ENCODE measurements around the gene PAK5. TPM values are rescaled to one million over a fixed set of nuclear protein-coding genes. Genes with fewer than 3 reads are reported as not detected.

Gene PAK5
- total RNA-seq, 1 donor from 2014 or later, result not detected

DNA sequence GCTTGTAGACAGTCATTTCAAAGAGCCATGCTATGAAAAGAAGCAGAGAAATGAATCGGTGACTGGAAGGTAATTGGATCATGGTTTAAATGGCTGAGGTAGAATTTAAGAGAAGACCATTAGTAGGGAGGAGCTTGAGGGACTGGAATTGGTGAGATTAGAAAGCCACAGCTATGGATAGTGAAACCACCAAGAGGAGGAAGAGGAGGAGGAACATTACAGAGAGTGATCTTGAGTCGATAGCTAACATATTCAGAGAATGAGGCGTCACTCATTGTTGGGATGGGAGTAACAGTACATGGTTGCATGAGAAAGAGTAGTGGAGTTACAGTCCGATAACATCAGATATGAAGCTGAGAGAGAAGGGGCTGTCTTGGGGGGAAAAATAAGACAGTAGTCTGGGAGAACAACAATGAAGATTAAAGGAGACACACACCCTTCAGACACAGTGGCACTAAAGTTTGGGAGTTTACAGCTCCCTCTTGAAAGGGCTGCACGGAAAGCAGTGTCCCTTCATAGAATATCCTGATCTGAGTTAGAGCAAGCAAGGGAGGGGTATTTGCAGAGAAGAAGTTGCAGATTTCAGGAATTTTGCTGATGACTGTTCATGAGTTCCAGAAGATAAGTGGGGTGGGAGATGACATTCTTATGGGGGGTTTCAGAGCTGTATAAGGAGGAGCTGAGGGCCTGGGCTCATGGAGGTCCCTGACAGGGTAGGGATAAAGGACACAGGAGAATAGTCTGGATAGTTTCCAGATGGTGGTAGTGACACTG lies 339.6 kb downstream of the PAK5 start:
- DNase-seq (ENCODE audit: low read depth in 2 of 2), result no peak

DNA sequence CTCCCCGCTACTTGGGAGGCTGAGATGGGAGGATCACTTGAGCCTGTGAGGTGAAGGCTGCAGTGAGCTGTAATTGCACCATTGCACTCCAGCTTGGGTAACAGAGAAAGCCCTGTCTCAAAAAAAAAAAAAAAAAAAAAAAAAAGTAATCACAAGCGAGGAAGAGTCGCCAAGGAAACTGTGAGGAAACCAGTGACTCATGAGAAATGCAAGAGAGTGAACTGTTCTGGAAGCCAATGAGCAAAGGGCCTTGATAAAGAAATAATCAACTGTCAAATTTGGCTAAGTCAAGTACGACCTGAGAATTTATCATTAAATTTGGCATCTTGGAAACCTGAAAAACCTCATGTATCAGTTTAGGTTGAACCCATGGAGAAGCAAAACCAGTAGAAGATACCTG lies 340.6 kb downstream of the PAK5 start:
- DNase-seq (ENCODE audit: low read depth in 2 of 2), result no peak

DNA sequence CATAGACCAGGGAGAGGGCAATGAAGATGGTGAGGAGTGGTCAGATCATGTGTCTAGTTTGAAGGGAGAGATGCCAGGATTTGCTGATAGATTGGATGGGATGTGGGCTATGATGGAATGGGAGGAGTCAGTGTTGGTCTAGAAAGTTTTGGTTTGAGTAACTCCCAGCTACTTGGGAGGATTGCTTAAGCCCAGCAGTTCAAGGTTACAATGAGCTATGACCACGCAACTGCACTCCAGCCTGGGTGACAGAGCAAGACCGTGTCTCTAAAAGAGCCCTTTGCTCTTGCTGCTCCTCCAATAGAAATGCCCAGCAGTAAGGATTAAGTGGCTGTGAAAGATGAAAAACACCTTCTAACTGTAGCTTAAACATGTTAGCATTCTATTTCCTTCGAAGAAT lies 342.7 kb downstream of the PAK5 start:
- no peak for DNase-seq (ENCODE audit: low read depth in 2 of 2)

DNA sequence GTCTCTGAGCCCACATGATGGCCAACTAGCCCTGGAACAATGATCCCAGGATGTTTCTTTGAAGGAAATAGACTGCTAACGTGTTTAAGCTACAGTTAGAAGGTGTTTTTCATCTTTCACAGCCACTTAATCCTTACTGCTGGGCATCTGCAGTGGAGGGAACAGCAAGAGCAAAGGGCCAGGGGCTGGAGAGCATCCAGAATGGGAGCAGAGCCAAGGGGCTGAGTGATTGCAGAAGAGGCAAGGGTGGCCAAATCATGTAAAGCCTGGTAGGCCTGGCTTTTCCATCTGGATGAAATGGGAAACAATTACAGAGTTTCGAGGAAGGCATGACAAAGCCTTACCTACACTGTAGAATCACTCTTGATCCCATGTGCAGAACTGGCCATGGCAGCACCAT lies 343.2 kb downstream of the PAK5 start:
- no peak for DNase-seq (ENCODE audit: low read depth in 2 of 2)

DNA sequence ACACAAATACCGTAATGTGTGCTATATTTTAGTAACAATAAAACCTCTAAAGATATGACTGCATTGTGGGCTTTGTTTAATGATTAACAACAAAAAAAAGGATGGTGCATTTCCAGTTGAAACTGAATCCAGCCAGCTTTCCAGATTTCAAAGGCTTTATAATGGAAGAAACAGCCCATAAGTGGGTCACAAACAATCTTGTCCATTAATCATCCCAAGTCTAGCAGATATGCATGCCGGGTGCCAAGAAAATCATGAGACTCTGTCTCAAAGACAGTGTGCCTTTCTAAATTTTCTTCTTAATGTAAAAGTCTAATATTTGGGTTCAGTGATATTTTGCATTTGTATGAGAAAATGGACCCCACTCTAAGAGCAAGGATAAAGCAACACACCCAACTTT lies 345.1 kb downstream of the PAK5 start:
- no peak for DNase-seq (ENCODE audit: low read depth in 2 of 2)

DNA sequence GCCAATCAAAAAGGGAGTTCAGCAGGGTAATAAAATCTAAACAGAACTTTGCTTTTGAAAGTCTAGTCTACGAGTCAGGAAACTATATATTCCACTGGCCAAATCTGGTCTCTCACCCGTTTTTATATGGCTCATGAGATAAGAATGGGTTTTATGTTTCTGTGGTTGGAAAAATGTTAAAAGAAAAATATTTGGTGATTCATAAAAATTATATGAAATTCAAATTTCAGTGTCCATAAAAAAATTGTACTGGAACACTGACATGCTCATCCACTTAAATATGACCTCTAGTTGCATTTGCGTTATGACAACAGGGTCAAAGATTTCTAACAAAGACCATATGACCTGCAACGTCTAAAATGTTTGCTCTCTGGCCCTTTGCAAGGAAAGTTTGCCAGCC lies 346.8 kb downstream of the PAK5 start:
- DNase-seq (ENCODE audit: low read depth in 2 of 2), result no peak

DNA sequence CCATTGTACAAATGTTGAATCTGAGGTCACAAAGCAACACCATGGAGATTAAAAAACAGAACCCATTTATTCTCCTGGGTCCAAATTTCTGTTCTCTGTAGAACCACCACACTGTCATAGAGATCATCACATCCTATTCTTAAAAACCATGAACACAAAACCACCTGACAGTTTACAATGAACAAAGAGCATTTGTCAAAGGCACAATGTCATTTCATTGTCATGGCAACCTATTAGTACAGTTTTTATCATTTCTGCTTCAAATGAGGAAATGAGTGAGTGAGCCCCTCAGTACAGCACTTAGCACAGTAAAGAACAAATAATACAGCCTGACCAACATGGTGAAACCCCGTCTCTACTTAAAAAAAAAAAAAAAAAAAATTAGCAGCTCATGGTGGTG lies 347.6 kb downstream of the PAK5 start:
- no peak for DNase-seq (ENCODE audit: low read depth in 2 of 2)

DNA sequence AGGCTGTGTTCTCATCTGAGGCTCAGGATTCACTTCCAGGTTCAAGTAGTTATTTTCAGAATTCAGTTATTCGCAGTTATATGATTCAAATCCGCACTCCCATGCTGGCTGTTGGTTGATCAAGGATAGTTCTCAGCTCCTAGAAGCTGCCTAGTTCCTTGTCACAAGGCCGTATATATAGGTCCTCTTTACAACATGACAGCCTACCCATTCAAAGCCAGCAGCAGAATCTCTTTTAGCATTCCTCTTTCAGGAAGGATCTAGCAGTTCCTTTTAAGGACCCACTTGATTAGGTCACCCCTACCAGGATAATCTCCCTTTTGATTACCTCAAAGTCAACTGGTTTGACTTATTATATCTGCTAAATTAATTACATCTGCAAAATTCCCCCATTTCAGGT lies 348.2 kb downstream of the PAK5 start:
- DNase-seq (ENCODE audit: low read depth in 2 of 2), result no peak

DNA sequence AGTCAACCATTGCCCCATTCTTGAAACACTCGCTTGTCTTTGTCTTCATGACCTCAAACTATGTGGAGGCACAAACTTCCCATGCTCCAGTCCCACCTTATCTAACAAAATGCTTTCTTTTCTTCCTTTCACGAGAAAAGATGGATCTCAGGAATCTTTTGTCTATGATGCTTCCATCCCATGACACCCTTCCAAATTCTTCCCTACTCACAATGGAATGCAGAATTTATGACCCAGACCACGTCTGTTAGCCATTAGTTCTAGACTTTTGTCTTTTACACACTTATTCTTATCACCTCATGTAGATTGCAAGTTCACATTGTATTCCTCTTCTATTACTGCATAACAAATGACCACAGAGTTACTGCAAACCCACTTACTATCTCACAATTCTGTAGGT lies 348.7 kb downstream of the PAK5 start:
- DNase-seq (ENCODE audit: low read depth in 2 of 2), result no peak

DNA sequence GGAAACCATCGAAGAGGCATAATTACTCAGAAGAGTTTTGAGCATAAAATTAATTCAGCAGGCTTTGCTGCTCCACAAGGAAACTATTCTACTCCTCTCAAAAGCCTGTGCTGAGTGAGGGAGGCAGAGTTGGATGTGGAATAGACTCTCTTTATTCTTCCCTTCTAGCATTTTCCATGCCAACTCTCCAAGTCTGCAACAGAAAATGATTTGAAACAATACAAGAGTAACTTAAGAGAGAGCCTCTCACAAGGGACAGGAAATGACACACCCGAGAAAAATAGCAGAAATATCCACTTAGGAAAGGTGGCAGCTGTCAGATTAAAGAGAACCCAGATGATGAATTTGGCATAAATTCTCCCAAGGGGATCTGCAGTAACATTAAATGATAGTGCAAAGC lies 350.8 kb downstream of the PAK5 start:
- no peak for DNase-seq (ENCODE audit: low read depth in 2 of 2)

Other genes with a start within 250 kb of the PAK5 start
- gene ANKEF1, start 195.9 kb upstream of the PAK5 start, total RNA-seq, result 0.65 and 0.99 TPM in 2 replicates

All from lung microvascular endothelial cell (primary cell).